H1 (cell line): ENCODE results near the gene CELA1. TPM values are rescaled to one million over a fixed set of nuclear protein-coding genes. Genes with fewer than 3 reads are reported as not detected.

Experiments
- CTCF ChIA-PET: fragments of 300-600 bp; sonication (Branson Sonifier 250); formaldehyde crosslinking; loops from one replicate; lab custom pipeline; 2021; ENCODE audit not compliant: partially characterized antibody; lab: Charles Lee
- POLR2A ChIA-PET: fragments of 300-600 bp; sonication (Branson Sonifier 250); formaldehyde crosslinking; loops from one replicate; lab custom pipeline; 2021; ENCODE audit warnings: inconsistent platforms; ENCODE audit not compliant: partially characterized antibody; lab: Charles Lee
- DNase-seq, 2 experiments: peaks; one replicate each; pipeline versions ENCODE4 v3.0.0 to v3.0.0-alpha.2; 2010 to 2022; ENCODE audit warnings: low spot score in 2 of 2, low read depth in 1 of 2, mixed read lengths in 1 of 2
- FAIRE-seq: peaks from 2 replicates; lab custom pipeline; 2011; peaks lifted over from hg19 to GRCh38; lab: Jason Lieb, UNC
- H2AFZ ChIP-seq: 2 replicates; pipeline ENCODE4 v1.8.1; 2012; ENCODE audit warnings: low read length, inconsistent platforms
- H2AK5ac ChIP-seq: 2 replicates; pipeline ENCODE4 v1.6.1; 2013; ENCODE audit warnings: low read depth, low read length
- H2BK120ac ChIP-seq: replicated peaks from 2 replicates; pipeline ENCODE3; 2013; ENCODE audit warnings: low read depth, low read length, inconsistent platforms
- H2BK12ac ChIP-seq: 2 replicates; pipeline ENCODE4 v1.6.1; 2013; ENCODE audit warnings: low read depth, low read length
- H2BK15ac ChIP-seq: 2 replicates; pipeline ENCODE4 v1.6.1; 2013; ENCODE audit warnings: low read length
- H2BK20ac ChIP-seq: 2 replicates; pipeline ENCODE4 v1.6.1; 2013; ENCODE audit warnings: low read length
- H2BK5ac ChIP-seq: 2 replicates; pipeline ENCODE4 v1.6.1; 2013; ENCODE audit warnings: low read depth, low read length
- H3K14ac ChIP-seq: 2 replicates; pipeline ENCODE4 v1.6.1; 2013; ENCODE audit warnings: inconsistent platforms; ENCODE audit not compliant: insufficient read length
- H3K18ac ChIP-seq: 2 replicates; pipeline ENCODE4 v1.6.1; 2013; ENCODE audit warnings: low read length; ENCODE audit errors: extremely low read depth
- H3K23ac ChIP-seq: 2 replicates; pipeline ENCODE4 v1.6.1; 2013; ENCODE audit warnings: inconsistent platforms; ENCODE audit not compliant: insufficient read length
- H3K23me2 ChIP-seq: 2 replicates; pipeline ENCODE4 v1.6.1; 2013; ENCODE audit warnings: low read depth, low read length
- H3K27ac ChIP-seq: 2 replicates; pipeline ENCODE4 v1.6.1; 2011; ENCODE audit warnings: low read depth, low read length, inconsistent platforms
- H3K27me3 ChIP-seq, 4 experiments: replicated peaks in 1 of 4; 1 replicate in 1 of 4; 2 replicates in 3 of 4; pipeline versions ENCODE4 v1.6.1 to v1.8.1; 2011 to 2013; ENCODE audit warnings: low read length in 3 of 4, mild to moderate bottlenecking in 3 of 4, inconsistent platforms in 2 of 4, mixed read lengths in 2 of 4, moderate library complexity in 1 of 4; ENCODE audit not compliant: control insufficient read depth in 3 of 4, insufficient read depth in 3 of 4; ENCODE audit errors: extremely low read depth in 1 of 4
- H3K36me3 ChIP-seq, 4 experiments: 2 replicates each; pipeline versions ENCODE4 v1.6.1 to v1.8.1; 2011 to 2013; ENCODE audit warnings: mild to moderate bottlenecking in 4 of 4, low read length in 3 of 4, moderate library complexity in 2 of 4, control low read depth in 1 of 4, inconsistent platforms in 1 of 4; ENCODE audit not compliant: insufficient read depth in 4 of 4, control insufficient read depth in 2 of 4
- H3K4ac ChIP-seq: replicated peaks from 2 replicates; pipeline ENCODE3; 2013; ENCODE audit warnings: low read length, low read depth, mixed read lengths, inconsistent platforms; ENCODE audit not compliant: insufficient read length
- H3K4me1 ChIP-seq, 4 experiments: replicated peaks in 1 of 4; 1 replicate in 1 of 4; 2 replicates in 3 of 4; pipeline versions ENCODE4 v1.6.1 to v1.8.1; 2011 to 2013; ENCODE audit warnings: low read length in 3 of 4, inconsistent platforms in 2 of 4, mixed read lengths in 1 of 4; ENCODE audit not compliant: insufficient read depth in 4 of 4, control insufficient read depth in 3 of 4
- H3K4me2 ChIP-seq, 2 experiments: 2 replicates each; pipeline versions ENCODE4 v1.6.1 to v1.8.1; 2011 to 2013; ENCODE audit warnings: low read depth in 2 of 2, low read length in 2 of 2, control low read depth in 1 of 2, inconsistent platforms in 1 of 2, mild to moderate bottlenecking in 1 of 2; ENCODE audit not compliant: insufficient read depth in 1 of 2
- H3K4me3 ChIP-seq, 4 experiments: fragments of 200-600, 300-600 bp in 1 of 4; sonication (generic), shearing (Covaris generic), sonication (Bioruptor Twin) in 1 of 4; 2 replicates each; pipeline versions ENCODE4 v1.5.1 to v1.8.1; 2011 to 2016; ENCODE audit warnings: low read length in 4 of 4, low read depth in 3 of 4, control low read depth in 2 of 4, inconsistent platforms in 2 of 4, mild to moderate bottlenecking in 2 of 4, mixed read lengths in 1 of 4, moderate library complexity in 1 of 4; ENCODE audit not compliant: insufficient read depth in 2 of 4; ENCODE audit errors: extremely low read depth in 1 of 4
- H3K56ac ChIP-seq: replicated peaks from 2 replicates; pipeline ENCODE3; 2013; ENCODE audit warnings: low read depth, mild to moderate bottlenecking, mixed read lengths, low read length, inconsistent platforms; ENCODE audit not compliant: insufficient read length
- H3K79me1 ChIP-seq: 2 replicates; pipeline ENCODE4 v1.6.1; 2013; ENCODE audit warnings: low read depth, low read length, control low read depth
- H3K79me2 ChIP-seq, 2 experiments: 2 replicates each; pipeline versions ENCODE4 v1.6.1 to v1.8.1; 2012 to 2013; ENCODE audit warnings: low read length in 2 of 2, mild to moderate bottlenecking in 2 of 2, inconsistent platforms in 1 of 2; ENCODE audit not compliant: insufficient read depth in 2 of 2, control insufficient read depth in 1 of 2
- H3K9ac ChIP-seq, 4 experiments: replicated peaks in 1 of 4; 1 replicate in 1 of 4; 2 replicates in 3 of 4; pipeline versions ENCODE4 v1.6.1 to v1.8.1; 2011 to 2013; ENCODE audit warnings: low read depth in 3 of 4, low read length in 3 of 4, control low read depth in 2 of 4, mild to moderate bottlenecking in 2 of 4, moderate library complexity in 2 of 4, inconsistent platforms in 1 of 4; ENCODE audit errors: extremely low read depth in 1 of 4
- H3K9me3 ChIP-seq, 2 experiments: 2 replicates each; pipeline versions ENCODE4 v1.6.1 to v1.8.1; 2012 to 2013; ENCODE audit warnings: mild to moderate bottlenecking in 2 of 2, moderate library complexity in 2 of 2, control low read depth in 1 of 2, inconsistent platforms in 1 of 2, low read depth in 1 of 2, low read length in 1 of 2, mixed read lengths in 1 of 2; ENCODE audit not compliant: insufficient read depth in 2 of 2
- H4K20me1 ChIP-seq, 2 experiments: replicated peaks in 1 of 2; 2 replicates each; pipeline versions ENCODE3 to v1.8.1; 2011 to 2013; ENCODE audit warnings: inconsistent platforms in 2 of 2, low read length in 2 of 2, mild to moderate bottlenecking in 1 of 2; ENCODE audit not compliant: insufficient read depth in 2 of 2, control insufficient read depth in 1 of 2
- H4K5ac ChIP-seq: 2 replicates; pipeline ENCODE4 v1.6.1; 2013; ENCODE audit warnings: low read length, low read depth, mixed read lengths, inconsistent platforms; ENCODE audit not compliant: insufficient read length
- H4K8ac ChIP-seq: 2 replicates; pipeline ENCODE4 v1.8.0; 2013; ENCODE audit warnings: mild to moderate bottlenecking, moderate library complexity, low read length, inconsistent platforms; ENCODE audit not compliant: insufficient read depth; ENCODE audit errors: extremely low read depth
- H4K91ac ChIP-seq: replicated peaks from 2 replicates; pipeline ENCODE3; 2013; ENCODE audit warnings: low read length, mixed read lengths, inconsistent platforms; ENCODE audit not compliant: insufficient read length
- BCL11A ChIP-seq, 2 experiments: IDR thresholded peaks; one replicate each; pipeline ENCODE4 v1.6.1; 2011; ENCODE audit warnings: low read depth in 2 of 2, low read length in 2 of 2, mild to moderate bottlenecking in 2 of 2
- BRCA1 ChIP-seq: IDR thresholded peaks from 2 replicates; pipeline ENCODE4 v1.6.1; 2012; ENCODE audit warnings: low read depth, low read length, improper control_type of control experiment
- CHD2 ChIP-seq: IDR thresholded peaks from 2 replicates; pipeline ENCODE4 v1.6.1; 2012; ENCODE audit warnings: low read length, improper control_type of control experiment
- SRF ChIP-seq: IDR thresholded peaks from 2 replicates; pipeline ENCODE4 v1.6.1; 2011; ENCODE audit warnings: mild to moderate bottlenecking, low read depth, low read length, moderate library complexity
- WGBS, 2 experiments: shearing (Covaris generic) in 1 of 2; methylation state at CpG; one replicate each; pipeline versions ENCODE4 v1.1.6 to v1.1.7; 2013 to 2015; ENCODE audit warnings: low lambda C conversion rate in 2 of 2, mixed read lengths in 2 of 2, inconsistent platforms in 1 of 2, low coverage in 1 of 2, missing lambda C conversion rate in 1 of 2; ENCODE audit not compliant: insufficient replicate concordance in 2 of 2, insufficient coverage in 1 of 2, insufficient read length in 1 of 2; ENCODE audit errors: extremely low coverage in 1 of 2, missing lambda C conversion rate in 1 of 2; 5-methylcytosine and 5-hydroxymethylcytosine counted together
- polyA plus RNA-seq, 7 experiments: library from polyadenylated mRNA; depleted of rRNA in 3 of 7; stranded (reverse) in 5 of 7; unstranded in 2 of 7; fragments of >200 nt in 5 of 7; fragments of 200-250 nt in 2 of 7; gene quantifications; 1 replicate in 5 of 7; 2 replicates in 1 of 7; 4 replicates in 1 of 7; pipeline versions ENCODE4 v1.2.1 to v1.2.3, GENCODE V29; 2011 to 2013; ENCODE audit warnings: missing spikeins in 2 of 7, mixed read lengths in 2 of 7
- total RNA-seq: library from RNA; stranded (reverse); fragmentation: NEBNext Ultra II Directional; extraction: Animal tissue kit (Norgen Biotek cat#: 25700); gene quantifications from 2 replicates; pipeline ENCODE4 v1.2.1, GENCODE V29; 2021
- TF ChIP-seq, protein P1 (sequence below): IDR thresholded peaks from 2 replicates; pipeline ENCODE4 v1.6.1; 2012; ENCODE audit warnings: inconsistent platforms

The CELA1 gene
- total and polyA plus RNA-seq, 2 of the 8 experiments (the other 6 are each of a cell fraction or from before 2014, with no cell fraction given): 0.09 TPM; not detected in 1

DNA sequence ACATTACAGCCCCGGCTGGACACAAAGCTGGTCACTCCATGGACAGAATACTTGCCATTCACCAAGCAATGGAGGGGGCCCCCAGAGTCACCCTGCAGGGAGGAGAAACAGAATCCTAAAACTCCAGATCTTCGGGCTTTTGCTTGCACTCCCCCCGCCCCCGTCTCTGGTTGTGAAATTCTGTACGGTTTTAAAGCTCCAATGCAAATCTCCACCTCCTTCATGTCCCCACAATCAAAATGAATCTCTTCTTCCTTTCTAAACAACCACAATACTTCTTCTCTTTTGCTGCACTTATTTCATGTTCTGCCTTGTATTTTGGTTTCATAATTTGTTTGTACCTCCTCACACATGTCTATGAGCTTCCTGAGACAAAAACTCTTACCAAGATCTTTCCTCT lies 16.7 kb downstream of the CELA1 start:
- H2BK12ac ChIP-seq: no peak overlapping the region
- H2BK120ac ChIP-seq: no peak overlapping the region
- no peak overlapping the region for H3K4ac ChIP-seq
- no peak overlapping the region for H3K9ac ChIP-seq
- H3K4me3 ChIP-seq: no peak overlapping the region
- H3K23me2 ChIP-seq: no peaks in the 10 kb centered on the region
- DNase-seq (no peak), FAIRE-seq (no peak)
- no peak overlapping the region for H3K23ac ChIP-seq
- no peaks in the 10 kb centered on the region for H3K9me3 ChIP-seq
- no peak overlapping the region for H2AFZ ChIP-seq
- H3K27ac ChIP-seq: no peak overlapping the region
- H4K8ac ChIP-seq: no peak overlapping the region
- H4K91ac ChIP-seq: no peak overlapping the region
- ChIA-PET POLR2A (no interaction called here), CTCF (interaction anchor here (1.0 kb wide), 1 partner anchor 11 kb away, joined by 6 read pairs; no protein-coding TSS in a partner anchor)
- no peaks in the 10 kb centered on the region for H3K4me1 ChIP-seq
- H3K18ac ChIP-seq: no peak overlapping the region
- WGBS, 2 experiments: 95% methylated on average over 5 of the region's 5 CpGs; no CpG with 5 or more reads in 1 of the 2 experiments
- H3K79me1 ChIP-seq: no peaks in the 10 kb centered on the region
- H2BK5ac ChIP-seq: no peak overlapping the region
- H3K14ac ChIP-seq: no peak overlapping the region
- no peak overlapping the region for H2BK15ac ChIP-seq
- no peaks in the 10 kb centered on the region for H3K27me3 ChIP-seq
- no peak overlapping the region for H4K5ac ChIP-seq
- H3K79me2 ChIP-seq: no peaks in the 10 kb centered on the region
- no peak overlapping the region for H3K56ac ChIP-seq
- no peaks in the 10 kb centered on the region for H4K20me1 ChIP-seq
- no peaks in the 10 kb centered on the region for H3K36me3 ChIP-seq
- no peak overlapping the region for H3K4me2 ChIP-seq
- no peak overlapping the region for H2AK5ac ChIP-seq
- H2BK20ac ChIP-seq: no peak overlapping the region
- TF ChIP-seq BRCA1: no peak
- TF ChIP-seq SRF: no peak
- no peak for TF ChIP-seq BCL11A (IDR thresholded peaks at IDR 0.05; ENCODE audit: low read depth in 2 of 2, low read length in 2 of 2)
- TF ChIP-seq, protein P1, sequence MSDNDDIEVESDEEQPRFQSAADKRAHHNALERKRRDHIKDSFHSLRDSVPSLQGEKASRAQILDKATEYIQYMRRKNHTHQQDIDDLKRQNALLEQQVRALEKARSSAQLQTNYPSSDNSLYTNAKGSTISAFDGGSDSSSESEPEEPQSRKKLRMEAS: no peak
- TF ChIP-seq CHD2: no peak
